Kidney tubule cell (primary cell): ENCODE results near the gene IRAK1BP1.
"Not testable (repeated sequence)": the region's sequence is repeated elsewhere in the genome, so short reads cannot be mapped to it uniquely, and the experiment has no call there.

Experiments
- DNase-seq: peaks from one replicate; pipeline ENCODE4 v3.0.0-alpha.2; 2018; ENCODE audit warnings: low spot score

Gene IRAK1BP1

DNA sequence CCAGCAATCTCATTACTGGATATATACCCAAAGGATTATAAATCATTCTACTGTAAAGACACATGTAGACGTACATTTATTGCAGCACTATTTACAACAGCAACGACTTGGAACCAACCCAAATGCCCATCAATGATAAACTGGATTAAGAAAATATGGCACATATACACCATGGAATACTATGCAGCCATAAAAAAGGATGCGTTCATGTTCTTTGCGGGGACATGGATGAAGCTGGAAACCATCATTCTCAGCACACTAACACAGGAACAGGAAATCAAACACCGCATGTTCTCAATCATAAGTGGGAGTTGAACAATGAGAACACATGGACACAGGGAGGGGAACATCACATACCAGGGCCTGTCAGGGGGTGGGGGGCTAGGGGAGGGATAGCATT is 22.6 kb downstream of the IRAK1BP1 start:
- DNase-seq, result not testable (repeated sequence)

DNA sequence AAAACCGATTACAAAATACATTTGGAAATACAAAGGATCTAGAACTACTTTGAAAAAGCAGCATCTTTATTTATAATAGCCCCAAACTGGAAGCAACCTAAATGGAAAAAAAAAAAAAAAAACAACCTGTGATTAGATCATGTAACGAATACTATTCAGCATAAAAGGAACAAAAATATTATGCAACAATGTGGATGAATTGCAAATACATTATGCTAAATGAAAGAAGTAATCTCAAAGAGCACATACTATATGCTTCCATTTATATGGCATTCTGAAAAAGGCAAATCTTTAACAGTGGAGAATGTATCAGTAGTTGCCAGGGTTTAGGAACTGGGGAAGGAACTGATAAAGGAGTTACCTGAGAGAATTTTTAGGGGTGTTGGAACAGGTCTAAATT is 28.9 kb downstream of the IRAK1BP1 start:
- DNase-seq, result no peak

DNA sequence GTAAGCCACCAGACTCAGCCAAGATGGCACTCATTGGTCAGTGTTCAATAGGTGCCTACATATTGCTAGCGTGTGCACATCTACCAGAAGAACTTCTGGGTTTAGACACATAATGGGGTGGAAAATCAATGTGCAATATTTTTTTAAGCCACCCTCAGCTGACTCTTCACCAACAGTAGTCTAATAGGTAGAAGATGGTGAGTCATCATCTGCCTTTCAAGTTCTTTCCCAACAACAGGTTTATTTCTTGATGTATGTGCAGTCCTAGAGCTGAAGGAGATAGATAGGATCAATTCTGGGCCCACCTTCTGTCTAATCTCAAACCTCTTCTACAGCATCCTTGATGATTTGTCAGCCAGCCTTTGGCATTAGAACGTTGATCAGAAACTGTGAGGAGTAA is 41.3 kb downstream of the IRAK1BP1 start:
- DNase-seq, result no peak

DNA sequence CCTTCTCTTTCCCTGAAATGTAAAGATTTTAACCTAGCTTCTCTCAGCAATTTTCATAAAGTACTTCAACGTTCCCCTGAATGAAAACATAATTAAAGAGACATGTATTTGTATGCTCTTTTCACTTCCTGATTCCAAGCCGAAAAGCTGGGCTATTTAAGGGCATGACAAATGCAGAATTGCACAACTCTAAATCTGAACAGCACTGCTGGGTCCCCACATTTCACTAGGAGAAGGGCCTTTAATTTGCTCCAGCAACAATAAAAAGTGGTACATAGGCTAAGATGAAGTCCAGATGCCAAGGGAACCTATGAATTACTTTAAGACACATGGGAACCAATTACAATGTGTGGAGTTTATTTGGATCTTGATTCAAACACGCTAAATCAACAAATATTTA is 42.0 kb downstream of the IRAK1BP1 start:
- DNase-seq, result no peak

DNA sequence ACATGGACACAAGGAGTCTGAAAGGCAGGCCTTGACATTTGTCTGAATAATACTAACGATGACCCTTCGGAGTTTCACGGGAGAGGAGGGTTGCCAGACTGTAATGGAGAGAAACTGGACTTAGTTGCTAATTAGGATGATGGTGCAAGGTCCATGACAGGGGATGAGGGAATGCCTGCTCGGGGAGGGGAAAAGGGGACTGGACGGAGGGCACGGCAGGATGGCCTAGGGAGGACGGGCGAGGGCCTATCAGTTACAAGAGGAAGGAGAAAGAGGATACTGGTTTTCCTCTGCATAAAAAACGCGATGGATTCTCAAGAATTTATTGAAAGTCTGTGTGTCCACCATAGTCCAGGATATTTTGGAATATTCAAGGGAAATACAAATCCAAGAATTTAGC is 42.7 kb downstream of the IRAK1BP1 start:
- no peak for DNase-seq

DNA sequence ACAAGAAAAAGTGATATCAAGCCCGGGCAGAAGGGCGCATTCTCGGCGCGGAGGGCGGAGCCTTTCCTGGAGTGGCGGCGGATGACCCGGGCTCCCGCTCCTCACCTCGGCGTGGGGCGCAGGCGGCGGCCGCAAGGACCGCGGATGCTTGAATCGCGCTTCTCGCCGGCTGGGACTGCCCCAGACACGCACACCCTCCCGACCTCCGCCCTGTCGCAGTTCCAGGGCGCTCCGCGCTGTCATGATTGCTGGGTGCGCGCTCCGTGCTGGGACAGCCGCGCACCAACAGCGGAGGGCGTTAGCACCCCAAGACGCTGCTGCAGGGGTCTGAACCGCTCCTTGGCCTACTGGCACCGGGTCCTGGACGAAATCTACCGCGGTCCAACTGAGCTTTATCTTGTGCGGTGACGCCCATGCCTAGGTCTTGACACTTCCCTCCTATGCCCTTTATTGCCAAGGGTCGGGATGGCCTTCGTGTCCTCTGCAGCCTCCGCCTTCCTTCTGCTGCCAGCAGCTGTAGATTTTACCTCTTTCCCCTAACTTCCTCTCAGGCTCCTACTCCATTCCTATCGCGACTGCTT is 43.3 kb downstream of the IRAK1BP1 start:
- DNase-seq, result peak; percentile 15

DNA sequence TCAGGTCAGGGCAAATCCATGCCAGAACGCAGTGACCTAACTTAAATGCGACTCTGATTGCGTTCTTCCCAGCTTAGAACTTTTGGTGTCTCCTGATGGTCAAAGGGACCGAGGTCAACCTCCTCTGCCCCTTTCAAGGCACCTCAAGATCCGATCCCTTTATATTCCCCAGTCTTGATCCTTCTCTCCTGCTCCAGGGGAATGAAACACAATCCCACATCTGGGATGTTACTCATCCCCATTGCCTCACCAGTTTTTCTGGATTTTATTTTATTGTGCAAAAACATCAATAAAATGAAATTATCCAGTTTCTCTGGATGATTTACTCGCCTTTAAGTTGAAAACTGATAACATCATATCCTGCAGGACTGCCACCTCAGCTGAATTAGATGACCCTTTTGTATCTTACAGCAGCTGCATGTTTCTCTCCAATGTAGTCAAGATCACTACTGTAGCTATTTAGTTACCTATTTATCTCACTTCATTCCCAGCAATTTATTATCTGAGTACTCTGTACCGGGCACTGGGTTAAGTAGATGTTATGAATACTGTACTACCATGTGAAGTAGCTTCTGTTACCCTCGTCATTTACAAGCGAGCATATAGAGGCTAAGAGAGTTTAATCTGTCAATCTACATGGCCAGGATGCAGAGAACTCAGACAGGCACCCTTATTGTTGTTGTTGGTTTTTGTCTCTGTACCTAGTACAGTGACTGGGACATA is 44.0 kb downstream of the IRAK1BP1 start:
- no peak for DNase-seq

DNA sequence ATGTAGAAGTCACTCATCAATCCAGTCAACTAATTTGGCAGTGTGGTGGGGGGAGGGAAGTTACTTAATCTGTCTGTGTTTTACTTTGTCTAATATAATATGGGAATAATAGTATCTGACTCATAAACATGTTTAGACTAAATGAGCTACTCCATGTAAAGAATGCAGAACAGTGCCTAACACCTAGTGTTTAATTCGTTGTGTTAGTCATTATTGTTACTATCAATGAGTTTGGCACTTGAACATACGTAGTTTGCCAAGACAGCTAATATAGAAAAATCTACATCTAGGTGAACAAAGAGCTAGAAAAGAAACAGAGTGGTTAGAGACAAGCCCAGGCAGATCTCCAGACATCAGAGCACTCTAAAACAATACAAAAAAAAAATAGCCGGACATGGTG is 49.1 kb downstream of the IRAK1BP1 start:
- DNase-seq, result no peak

DNA sequence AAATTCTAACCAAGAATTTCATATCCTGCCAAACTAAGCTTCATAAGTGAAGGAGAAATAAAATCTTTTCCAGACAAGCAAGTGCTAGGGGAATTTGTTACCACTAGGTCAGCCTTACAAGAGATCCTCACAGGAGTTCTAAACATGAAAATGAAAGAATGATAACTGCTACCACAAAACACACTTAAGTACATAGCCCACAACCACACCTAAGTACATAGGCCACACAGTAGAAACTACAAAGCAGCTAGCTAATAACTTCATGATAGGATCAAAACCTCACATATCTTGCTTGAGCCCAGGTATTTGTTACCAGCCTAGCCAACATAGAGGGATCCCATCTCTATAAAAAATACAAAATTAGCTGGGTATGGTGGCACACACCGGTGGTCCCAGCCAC is 50.4 kb downstream of the IRAK1BP1 start:
- DNase-seq, result no peak

DNA sequence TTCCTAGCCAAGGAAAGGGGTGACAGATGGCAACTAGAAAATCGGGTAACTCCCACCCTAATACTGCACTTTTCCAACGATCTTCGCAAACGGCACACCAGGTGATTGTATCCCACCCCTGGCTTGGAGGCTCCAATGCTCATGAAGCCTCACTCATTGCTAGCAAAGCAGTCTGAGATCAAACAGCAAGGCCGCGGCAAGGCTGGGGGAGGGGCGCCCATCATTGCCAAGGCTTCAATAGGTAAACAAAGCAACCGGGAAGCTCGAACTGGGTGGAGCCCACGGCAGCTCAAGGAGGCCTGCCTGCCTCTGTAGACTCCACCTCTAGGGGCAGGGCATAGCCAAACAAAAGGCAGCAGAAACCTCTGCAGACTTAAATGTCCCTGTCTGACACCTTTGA is 53.8 kb downstream of the IRAK1BP1 start:
- not testable (repeated sequence) for DNase-seq

DNA sequence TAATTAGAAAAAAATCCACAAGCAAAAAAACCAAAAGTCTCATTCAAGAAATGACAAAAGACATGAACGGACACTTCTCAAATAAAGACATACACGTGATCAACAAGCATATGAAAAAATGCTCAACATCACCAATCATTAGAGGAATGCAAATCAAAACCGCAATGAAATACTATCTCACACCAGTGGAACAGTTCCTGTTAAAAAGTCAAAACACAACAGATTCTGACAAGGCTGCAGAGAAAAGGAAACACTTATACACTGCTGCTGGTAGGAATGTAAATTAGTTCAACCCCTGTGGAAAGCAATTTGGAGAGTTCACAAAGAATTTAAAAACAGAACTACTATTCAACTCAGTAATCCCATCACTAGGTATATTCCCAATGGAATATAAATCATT is 58.0 kb downstream of the IRAK1BP1 start:
- no peak for DNase-seq

DNA sequence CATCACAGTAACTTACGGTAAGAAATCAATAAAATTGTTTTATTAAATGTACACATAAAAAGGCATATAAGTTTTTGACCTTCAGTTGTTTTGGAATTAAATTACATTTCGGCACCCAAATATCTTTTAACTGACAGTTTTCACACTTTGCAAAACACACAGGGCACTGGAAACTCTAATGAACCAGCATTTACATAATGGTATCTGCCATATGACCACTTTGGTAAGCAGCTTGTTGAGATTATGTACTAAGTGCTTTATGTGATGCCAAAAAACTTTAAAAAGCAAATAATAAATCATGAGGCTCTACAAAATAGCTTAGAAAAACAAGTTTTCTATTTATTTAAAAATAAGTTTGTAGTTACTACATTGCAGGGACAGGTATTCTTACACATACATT is 68.2 kb downstream of the IRAK1BP1 start:
- no peak for DNase-seq

DNA sequence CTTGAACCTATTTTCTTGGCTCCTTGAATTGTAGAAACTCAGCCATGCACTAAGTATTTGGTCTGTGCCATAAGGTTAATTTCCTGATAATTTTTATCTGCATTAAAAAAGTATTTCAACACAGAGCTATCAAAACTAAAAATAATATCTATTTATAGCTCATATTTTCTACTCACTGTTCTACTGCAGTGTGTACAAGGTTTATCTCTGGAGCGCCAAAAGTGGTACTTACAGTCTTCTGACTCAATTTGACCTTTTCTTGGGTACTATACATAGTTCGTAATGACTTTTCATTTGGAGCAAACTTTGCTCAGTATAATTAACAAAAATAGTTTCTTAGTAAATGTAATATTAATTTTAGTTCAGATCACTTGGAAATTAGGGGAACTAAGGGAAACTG is 69.2 kb downstream of the IRAK1BP1 start:
- DNase-seq, result no peak

DNA sequence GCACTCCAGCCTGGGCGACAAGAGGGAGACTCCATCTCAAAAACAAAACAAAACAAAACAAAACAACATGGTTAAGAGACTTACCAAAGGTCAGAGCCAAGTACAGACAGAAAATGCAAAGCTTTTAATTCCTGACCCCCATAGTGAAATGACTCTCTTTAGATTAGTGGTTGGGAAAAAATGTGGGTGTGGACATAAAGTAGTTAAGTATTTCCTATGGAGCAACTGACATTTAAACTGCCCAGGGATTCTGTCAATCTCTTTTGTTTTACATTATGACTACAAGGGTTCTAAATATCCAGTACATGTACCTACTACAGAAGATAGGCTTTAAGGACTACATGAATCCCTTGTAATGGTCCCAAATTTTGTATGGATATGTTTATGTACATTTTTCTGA is 75.1 kb downstream of the IRAK1BP1 start:
- no peak for DNase-seq

DNA sequence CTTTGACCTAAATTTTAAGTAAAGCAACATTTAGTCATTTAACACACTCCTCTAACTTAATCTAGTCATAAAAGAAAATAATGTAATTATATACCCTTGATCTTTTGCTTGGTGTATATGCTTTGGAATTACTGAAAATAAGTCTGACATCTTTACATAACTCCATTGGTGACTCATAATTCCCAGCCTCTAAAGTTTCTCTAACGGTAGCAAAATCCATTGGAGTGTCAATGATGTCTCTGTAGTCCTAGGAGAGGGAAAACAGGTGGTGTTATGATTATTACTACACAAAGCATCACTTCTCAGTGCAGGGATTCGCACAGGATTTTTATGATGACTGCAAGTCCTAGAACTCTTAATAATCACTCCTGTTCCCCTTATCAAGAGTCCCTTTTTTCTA is 80.2 kb downstream of the IRAK1BP1 start:
- DNase-seq, result no peak

DNA sequence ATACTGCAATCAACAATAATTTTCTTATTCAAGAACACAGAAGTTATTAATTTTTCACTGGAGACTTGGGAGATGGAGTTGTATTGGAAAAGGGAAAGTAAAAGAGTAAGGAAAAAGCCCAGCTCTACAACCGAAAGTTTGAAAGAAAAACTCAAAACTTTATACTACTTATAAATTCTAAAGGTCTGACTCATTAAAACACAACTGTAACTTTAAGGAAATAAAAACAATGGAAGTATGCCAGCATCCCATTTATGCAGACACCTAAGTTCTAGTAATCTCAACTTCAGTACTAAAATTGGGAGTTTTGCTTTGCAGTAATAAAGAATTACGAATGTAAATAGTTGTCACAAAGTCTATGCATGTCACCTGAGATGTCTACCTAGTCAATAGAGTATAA is 80.6 kb downstream of the IRAK1BP1 start:
- DNase-seq, result peak; percentile 29

DNA sequence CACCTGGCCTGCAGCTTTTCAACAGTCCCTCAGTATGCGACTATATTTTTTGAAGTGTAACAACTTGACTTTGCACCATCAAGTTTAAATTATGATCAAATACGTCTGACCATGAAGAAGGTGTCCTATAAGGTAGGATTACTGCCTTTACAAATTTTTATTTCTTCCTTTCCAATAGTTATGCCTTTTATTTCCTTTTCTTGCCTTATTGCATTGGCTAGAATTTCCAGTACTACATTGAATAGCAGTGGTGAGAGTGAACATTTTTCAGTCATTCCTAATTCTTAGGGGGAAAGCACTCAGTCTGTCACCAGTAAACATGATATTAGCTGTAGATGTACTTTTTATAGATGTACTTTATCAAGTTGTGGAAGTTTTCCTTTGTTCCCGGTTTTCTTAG is 81.4 kb downstream of the IRAK1BP1 start:
- no peak for DNase-seq

DNA sequence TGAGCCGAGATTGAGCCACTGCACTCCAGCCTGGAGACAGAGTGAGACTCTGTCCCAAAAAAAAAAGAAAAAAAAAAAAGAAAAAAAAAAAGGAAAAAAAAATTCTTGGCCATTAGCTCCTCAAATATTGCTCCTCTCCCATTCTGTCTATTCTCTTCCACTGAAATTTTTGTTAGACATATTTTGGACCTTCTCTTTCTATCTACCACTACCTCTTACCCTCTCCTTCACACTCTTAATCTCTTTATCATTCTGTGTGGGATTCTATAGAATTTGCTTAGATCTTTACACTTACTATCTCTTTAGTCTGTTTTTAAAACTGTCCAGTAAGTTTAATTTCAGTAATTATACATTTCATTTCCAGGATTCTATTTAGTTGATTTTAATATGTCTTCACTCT is 85.0 kb downstream of the IRAK1BP1 start:
- DNase-seq, result no peak
